ENCODE results near the gene MAD1L1. TPM values are rescaled to one million over a fixed set of nuclear protein-coding genes. Genes with fewer than 3 reads are reported as not detected.

The MAD1L1 gene
- total and polyA plus RNA-seq, 2 donors (not counting 3 experiments of a cell fraction or from before 2014, with no cell fraction given), result 34.1 to 42.3 TPM

DNA sequence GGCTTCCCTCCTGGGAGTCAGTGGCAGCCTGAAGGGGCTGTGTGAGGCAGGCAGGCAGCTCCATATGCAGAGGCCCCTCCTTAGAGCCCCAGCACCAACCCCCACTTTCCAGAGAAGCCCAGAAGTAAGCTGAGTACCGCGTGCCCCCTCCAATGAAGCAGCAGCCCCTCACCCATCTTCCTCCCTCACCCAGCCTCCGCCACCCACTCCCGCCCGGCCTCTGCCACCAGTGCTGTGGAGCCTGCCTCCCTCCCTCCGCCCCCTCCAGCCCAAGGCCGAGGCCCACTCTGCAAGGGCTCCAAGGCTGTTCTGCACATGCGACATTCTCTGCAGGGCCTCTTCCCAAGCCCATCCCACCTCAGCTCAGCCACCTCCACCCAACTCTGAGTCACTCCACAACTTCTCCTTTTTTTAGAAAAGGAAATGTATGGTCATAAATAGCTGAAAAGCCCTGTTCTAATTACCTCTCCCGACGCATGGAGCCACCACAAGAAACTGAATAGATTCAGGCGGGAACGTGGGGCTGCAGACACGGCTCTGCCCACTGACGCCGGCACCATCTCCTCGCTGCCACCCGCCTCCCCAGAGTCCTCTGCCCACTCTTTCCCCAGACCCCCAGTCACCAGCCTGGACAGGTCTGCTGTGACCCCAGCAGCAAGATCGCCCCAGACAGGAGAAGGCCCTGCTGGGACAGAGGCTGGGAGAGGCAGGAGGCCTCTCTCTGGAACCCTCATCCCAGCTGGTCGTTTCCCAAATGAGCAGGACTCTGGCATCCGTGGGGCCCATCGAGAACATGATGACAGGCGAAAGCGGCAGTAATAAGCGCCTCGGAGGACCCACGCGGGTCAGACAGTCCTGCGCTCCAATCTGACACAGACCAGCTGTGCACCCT, 213.9 kb downstream of the MAD1L1 start:
- POLR2A ChIA-PET, result no interaction called here

DNA sequence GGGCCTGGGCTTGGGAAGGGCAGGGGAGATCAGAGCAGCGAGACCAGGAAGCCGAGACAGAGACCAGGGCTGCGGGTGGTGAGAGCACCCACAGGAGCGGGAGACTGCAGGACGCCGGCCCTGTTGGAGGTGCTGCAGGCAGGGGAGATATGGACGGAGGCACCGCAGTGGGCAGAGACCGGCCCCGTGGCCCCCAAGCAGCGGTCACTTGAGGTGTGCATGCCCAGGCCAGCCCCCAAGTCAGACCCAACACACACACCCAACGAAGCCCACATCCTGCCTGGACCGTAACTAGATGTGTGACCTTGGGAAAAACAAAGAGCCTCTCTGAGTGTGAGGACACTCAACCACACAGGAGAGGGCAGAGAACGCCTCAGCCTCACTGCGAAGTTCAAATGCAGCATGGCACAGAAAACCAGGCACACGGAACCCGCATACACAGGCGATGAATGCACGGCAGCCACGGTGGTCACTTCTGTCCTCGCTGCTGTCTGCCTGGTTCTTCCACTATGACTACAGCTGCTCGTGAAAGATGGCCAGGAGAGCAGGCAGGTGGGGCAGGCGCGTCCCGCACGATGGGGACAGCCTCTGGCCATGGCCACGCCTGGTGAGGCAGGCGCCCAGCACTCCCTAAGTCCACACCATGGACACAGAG, 214.7 kb downstream of the MAD1L1 start:
- Histone ChIP-seq H3K4me3 (replicated peaks in 1 of 3; ENCODE audit: insufficient read depth in 1 of 3, low read depth in 1 of 3, low read length in 3 of 3) (no peak overlapping the region), H3K27ac (ENCODE audit: insufficient read depth, low read depth, low read length) (no peak overlapping the region), H3K79me2 (ENCODE audit: control insufficient read depth, insufficient read depth, low read length) (no peaks in the 10 kb centered on the region), H3K27me3 (ENCODE audit: control insufficient read depth in 2 of 2, insufficient read depth in 2 of 2, low read length in 2 of 2) (no peaks in the 10 kb centered on the region), H3K9me1 (replicated peaks; ENCODE audit: control insufficient read depth, extremely low read depth, insufficient read depth, low read length) (no peaks in the 10 kb centered on the region), H3K9ac (replicated peaks; ENCODE audit: extremely low read depth, insufficient read depth, low read length) (no peak overlapping the region), H3K4me1 (ENCODE audit: control insufficient read depth, extremely low read depth, insufficient read depth, low read length) (peaks cover 14% of the 10 kb centered on the region), H2AFZ (ENCODE audit: low read depth, low read length) (no peak overlapping the region), H3K9me3 (replicated peaks; ENCODE audit: control insufficient read depth, insufficient read depth, low read length) (no peaks in the 10 kb centered on the region), H4K20me1 (replicated peaks; ENCODE audit: control insufficient read depth, extremely low read depth, insufficient read depth, low read length) (no peaks in the 10 kb centered on the region), H3K36me3 (ENCODE audit: control insufficient read depth in 2 of 2, extremely low read depth in 1 of 2, insufficient read depth in 2 of 2, low read length in 2 of 2) (peaks cover 0 to 2% of the 10 kb centered on the region in 2 experiments), H3K4me2 (ENCODE audit: insufficient read depth, low read length) (no peak overlapping the region)
- dilution Hi-C loops (cut with MboI; ENCODE audit: extremely low pct_ligation_motif_present, low sequenced_read_pairs) (no loop called here), intact Hi-C loops (cut with micrococcal nuclease) (no loop called here)
- no TSS peak for BruUV-seq (replicated peaks)
- CTCF ChIA-PET, result no interaction called here
- POLR2A ChIA-PET, result no interaction called here
- FAIRE-seq, result no peak
- no peak for DNase-seq (ENCODE audit: low read depth, low spot score)
- no peak for TF ChIP-seq EZH2 (IDR thresholded peaks at IDR 0.05; ENCODE audit: borderline replicate concordance, low read depth, low read length, severe bottlenecking)
- TF ChIP-seq POLR2AphosphoS5 (IDR thresholded peaks at IDR 0.05; ENCODE audit: insufficient read depth, low read depth, low read length), result no peak
- no peak for TF ChIP-seq FOS (IDR thresholded peaks at IDR 0.05; ENCODE audit: borderline replicate concordance, insufficient read depth, low read length)
- no peak for TF ChIP-seq JUN (IDR thresholded peaks at IDR 0.05; ENCODE audit: borderline replicate concordance, insufficient read depth, insufficient read length, low read depth)
- TF ChIP-seq POLR2A (IDR thresholded peaks at IDR 0.05; ENCODE audit: low read depth, low read length), result no peak
- TF ChIP-seq GATA2 (IDR thresholded peaks at IDR 0.05; ENCODE audit: insufficient read depth, insufficient read length, low read depth, low read length), result no peak
- TF ChIP-seq, protein P1, sequence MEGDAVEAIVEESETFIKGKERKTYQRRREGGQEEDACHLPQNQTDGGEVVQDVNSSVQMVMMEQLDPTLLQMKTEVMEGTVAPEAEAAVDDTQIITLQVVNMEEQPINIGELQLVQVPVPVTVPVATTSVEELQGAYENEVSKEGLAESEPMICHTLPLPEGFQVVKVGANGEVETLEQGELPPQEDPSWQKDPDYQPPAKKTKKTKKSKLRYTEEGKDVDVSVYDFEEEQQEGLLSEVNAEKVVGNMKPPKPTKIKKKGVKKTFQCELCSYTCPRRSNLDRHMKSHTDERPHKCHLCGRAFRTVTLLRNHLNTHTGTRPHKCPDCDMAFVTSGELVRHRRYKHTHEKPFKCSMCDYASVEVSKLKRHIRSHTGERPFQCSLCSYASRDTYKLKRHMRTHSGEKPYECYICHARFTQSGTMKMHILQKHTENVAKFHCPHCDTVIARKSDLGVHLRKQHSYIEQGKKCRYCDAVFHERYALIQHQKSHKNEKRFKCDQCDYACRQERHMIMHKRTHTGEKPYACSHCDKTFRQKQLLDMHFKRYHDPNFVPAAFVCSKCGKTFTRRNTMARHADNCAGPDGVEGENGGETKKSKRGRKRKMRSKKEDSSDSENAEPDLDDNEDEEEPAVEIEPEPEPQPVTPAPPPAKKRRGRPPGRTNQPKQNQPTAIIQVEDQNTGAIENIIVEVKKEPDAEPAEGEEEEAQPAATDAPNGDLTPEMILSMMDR (IDR thresholded peaks at IDR 0.05; ENCODE audit: extremely low read depth in 1 of 2, insufficient read depth in 1 of 2, low read depth in 1 of 2, low read length in 2 of 2), result no peak
- TF ChIP-seq, protein P2, sequence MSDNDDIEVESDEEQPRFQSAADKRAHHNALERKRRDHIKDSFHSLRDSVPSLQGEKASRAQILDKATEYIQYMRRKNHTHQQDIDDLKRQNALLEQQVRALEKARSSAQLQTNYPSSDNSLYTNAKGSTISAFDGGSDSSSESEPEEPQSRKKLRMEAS (IDR thresholded peaks at IDR 0.05; ENCODE audit: insufficient read depth, insufficient read length), result no peak
- no peak for TF ChIP-seq MYC (IDR thresholded peaks at IDR 0.05; ENCODE audit: low read depth, low read length)

More for the DNA sequence above, 213.9 kb downstream of the MAD1L1 start:
- Histone ChIP-seq H3K4me1 (ENCODE audit: control insufficient read depth, extremely low read depth, insufficient read depth, low read length) (peaks cover 14% of the 10 kb centered on the region), H3K4me3 (replicated peaks in 1 of 3; ENCODE audit: insufficient read depth in 1 of 3, low read depth in 1 of 3, low read length in 3 of 3) (no peak overlapping the region), H3K9ac (replicated peaks; ENCODE audit: extremely low read depth, insufficient read depth, low read length) (no peak overlapping the region), H2AFZ (ENCODE audit: low read depth, low read length) (no peak overlapping the region), H3K36me3 (ENCODE audit: control insufficient read depth in 2 of 2, extremely low read depth in 1 of 2, insufficient read depth in 2 of 2, low read length in 2 of 2) (no peaks in the 10 kb centered on the region), H3K27me3 (ENCODE audit: control insufficient read depth in 2 of 2, insufficient read depth in 2 of 2, low read length in 2 of 2) (no peaks in the 10 kb centered on the region), H4K20me1 (replicated peaks; ENCODE audit: control insufficient read depth, extremely low read depth, insufficient read depth, low read length) (no peaks in the 10 kb centered on the region), H3K9me3 (replicated peaks; ENCODE audit: control insufficient read depth, insufficient read depth, low read length) (no peaks in the 10 kb centered on the region), H3K9me1 (replicated peaks; ENCODE audit: control insufficient read depth, extremely low read depth, insufficient read depth, low read length) (no peaks in the 10 kb centered on the region), H3K4me2 (ENCODE audit: insufficient read depth, low read length) (peak overlapping the region; percentile 21), H3K27ac (ENCODE audit: insufficient read depth, low read depth, low read length) (no peak overlapping the region), H3K79me2 (ENCODE audit: control insufficient read depth, insufficient read depth, low read length) (no peaks in the 10 kb centered on the region)
- intact Hi-C loops (cut with micrococcal nuclease) (no loop called here), dilution Hi-C loops (cut with MboI; ENCODE audit: extremely low pct_ligation_motif_present, low sequenced_read_pairs) (no loop called here)
- DNase-seq (ENCODE audit: low read depth, low spot score) (peak; percentile 37), FAIRE-seq (peak; percentile 67)
- CTCF ChIA-PET, result no interaction called here
- no peak for TF ChIP-seq POLR2A (IDR thresholded peaks at IDR 0.05; ENCODE audit: low read depth, low read length)
- TF ChIP-seq FOS (IDR thresholded peaks at IDR 0.05; ENCODE audit: borderline replicate concordance, insufficient read depth, low read length), result peak; percentile 45
- TF ChIP-seq, protein P2 (IDR thresholded peaks at IDR 0.05; ENCODE audit: insufficient read depth, insufficient read length), result no peak
- BruUV-seq (replicated peaks), result no TSS peak
